Measurements from ENCODE around the gene RBM33. TPM values are rescaled to one million over a fixed set of nuclear protein-coding genes. Genes with fewer than 3 reads are reported as not detected.

Gene RBM33
- total RNA-seq, 1 donor from 2014 or later: 73.2 TPM

DNA sequence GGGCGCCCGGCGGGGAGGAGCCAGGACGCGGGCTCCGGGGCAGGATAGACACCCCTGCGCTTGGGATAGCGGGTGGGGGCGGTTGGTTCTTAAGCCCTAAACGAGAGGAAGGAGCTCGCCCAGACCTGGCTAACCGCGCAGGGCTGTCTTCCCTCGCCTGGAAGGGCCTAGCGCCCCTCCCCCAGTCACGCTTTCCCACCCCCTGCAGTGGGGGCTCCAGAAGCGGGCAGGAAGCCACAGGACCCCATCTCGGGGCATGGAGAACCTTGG, 161.3 kb downstream of the RBM33 start:
- no peak for DNase-seq (ENCODE audit: low read depth, low spot score)
- Mint-ChIP-seq H3K4me3 (no peak overlapping the region), H3K27me3 (ENCODE audit: low read depth) (peaks cover 86% of the 10 kb centered on the region), H3K9me3 (no peaks in the 10 kb centered on the region), H3K27ac (ENCODE audit: unreplicated experiment) (no peak overlapping the region), H3K36me3 (ENCODE audit: low read depth) (no peaks in the 10 kb centered on the region), H3K4me1 (peaks cover 37% of the 10 kb centered on the region)
- TF ChIP-seq, protein P1, sequence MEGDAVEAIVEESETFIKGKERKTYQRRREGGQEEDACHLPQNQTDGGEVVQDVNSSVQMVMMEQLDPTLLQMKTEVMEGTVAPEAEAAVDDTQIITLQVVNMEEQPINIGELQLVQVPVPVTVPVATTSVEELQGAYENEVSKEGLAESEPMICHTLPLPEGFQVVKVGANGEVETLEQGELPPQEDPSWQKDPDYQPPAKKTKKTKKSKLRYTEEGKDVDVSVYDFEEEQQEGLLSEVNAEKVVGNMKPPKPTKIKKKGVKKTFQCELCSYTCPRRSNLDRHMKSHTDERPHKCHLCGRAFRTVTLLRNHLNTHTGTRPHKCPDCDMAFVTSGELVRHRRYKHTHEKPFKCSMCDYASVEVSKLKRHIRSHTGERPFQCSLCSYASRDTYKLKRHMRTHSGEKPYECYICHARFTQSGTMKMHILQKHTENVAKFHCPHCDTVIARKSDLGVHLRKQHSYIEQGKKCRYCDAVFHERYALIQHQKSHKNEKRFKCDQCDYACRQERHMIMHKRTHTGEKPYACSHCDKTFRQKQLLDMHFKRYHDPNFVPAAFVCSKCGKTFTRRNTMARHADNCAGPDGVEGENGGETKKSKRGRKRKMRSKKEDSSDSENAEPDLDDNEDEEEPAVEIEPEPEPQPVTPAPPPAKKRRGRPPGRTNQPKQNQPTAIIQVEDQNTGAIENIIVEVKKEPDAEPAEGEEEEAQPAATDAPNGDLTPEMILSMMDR (conservative IDR thresholded peaks at IDR 0.05): no peak

DNA sequence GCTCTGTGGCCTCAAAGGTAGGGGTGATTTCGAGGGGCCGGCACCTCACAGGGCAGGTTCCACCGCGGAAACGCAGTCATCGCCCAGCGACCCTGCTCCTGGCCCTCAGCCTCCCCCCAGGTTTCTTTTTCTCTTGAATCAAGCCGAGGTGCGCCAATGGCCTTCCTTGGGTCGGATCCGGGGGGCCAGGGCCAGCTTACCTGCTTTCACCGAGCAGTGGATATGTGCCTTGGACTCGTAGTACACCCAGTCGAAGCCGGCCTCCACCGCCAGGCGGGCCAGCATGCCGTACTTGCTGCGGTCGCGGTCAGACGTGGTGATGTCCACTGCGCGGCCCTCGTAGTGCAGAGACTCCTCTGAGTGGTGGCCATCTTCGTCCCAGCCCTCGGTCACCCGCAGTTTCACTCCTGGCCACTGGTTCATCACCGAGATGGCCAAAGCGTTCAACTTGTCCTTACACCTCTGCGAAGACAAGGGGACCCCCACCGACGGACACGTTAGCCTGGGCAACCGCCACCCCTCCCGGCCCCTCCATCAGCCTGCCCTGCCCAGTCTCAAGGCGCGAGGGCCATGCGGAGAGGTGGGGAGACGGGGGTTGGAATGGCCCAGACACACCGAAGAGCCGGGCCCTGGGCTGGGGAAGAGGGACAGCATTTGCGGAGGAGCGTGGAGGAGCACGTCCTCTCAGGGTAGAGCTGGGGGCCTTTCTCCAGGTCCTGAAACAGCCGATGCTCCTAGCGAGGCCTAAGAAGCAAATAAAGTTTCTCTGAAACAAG, 161.8 kb downstream of the RBM33 start:
- H3K9me3 Mint-ChIP-seq: no peaks in the 10 kb centered on the region
- peaks cover 86% of the 10 kb centered on the region for H3K27me3 Mint-ChIP-seq (ENCODE audit: low read depth)
- no peak for DNase-seq (ENCODE audit: low read depth, low spot score)
- peak overlapping the region; percentile 68 for H3K4me3 Mint-ChIP-seq
- peaks cover 40% of the 10 kb centered on the region for H3K4me1 Mint-ChIP-seq
- H3K36me3 Mint-ChIP-seq (ENCODE audit: low read depth): no peaks in the 10 kb centered on the region
- TF ChIP-seq, protein P1 (conservative IDR thresholded peaks at IDR 0.05): peak; percentile 17
- H3K27ac Mint-ChIP-seq (ENCODE audit: unreplicated experiment): no peak overlapping the region

DNA sequence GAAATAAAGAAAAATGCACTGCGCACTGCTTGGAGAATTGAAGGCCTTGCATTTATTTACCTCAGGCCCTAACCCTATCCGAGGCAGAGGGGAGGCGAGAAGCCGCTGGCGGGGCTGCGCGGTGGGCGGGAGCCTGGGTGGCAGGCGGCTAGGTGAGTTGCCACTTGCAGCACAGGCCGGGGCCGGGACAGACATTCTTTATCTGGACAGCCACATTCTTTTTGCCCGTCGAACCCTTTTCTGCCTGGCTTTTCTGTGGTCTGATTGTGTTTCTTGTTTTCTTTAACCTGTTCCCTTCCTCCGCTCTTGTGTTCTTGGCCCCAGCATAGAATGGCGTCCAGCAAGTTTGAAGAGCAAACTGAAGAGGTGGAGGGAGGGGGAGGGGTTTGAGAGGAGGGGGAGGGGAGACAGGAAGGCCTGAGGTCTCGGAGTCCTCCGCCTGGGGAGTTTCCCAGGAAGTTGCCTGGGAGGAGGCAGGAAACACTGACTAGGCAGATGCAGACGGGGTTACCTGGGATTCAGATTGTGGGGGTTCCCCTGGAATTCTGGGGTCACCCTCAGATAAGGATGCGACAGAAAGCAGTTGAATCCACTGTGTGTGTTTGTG, 162.7 kb downstream of the RBM33 start:
- Mint-ChIP-seq H3K4me1 (peaks cover 47% of the 10 kb centered on the region), H3K27ac (ENCODE audit: unreplicated experiment) (no peak overlapping the region), H3K9me3 (no peaks in the 10 kb centered on the region), H3K4me3 (peak overlapping the region; percentile 67), H3K27me3 (ENCODE audit: low read depth) (peaks cover 87% of the 10 kb centered on the region), H3K36me3 (ENCODE audit: low read depth) (no peaks in the 10 kb centered on the region)
- no peak for DNase-seq (ENCODE audit: low read depth, low spot score)
- TF ChIP-seq, protein P1 (conservative IDR thresholded peaks at IDR 0.05): no peak

DNA sequence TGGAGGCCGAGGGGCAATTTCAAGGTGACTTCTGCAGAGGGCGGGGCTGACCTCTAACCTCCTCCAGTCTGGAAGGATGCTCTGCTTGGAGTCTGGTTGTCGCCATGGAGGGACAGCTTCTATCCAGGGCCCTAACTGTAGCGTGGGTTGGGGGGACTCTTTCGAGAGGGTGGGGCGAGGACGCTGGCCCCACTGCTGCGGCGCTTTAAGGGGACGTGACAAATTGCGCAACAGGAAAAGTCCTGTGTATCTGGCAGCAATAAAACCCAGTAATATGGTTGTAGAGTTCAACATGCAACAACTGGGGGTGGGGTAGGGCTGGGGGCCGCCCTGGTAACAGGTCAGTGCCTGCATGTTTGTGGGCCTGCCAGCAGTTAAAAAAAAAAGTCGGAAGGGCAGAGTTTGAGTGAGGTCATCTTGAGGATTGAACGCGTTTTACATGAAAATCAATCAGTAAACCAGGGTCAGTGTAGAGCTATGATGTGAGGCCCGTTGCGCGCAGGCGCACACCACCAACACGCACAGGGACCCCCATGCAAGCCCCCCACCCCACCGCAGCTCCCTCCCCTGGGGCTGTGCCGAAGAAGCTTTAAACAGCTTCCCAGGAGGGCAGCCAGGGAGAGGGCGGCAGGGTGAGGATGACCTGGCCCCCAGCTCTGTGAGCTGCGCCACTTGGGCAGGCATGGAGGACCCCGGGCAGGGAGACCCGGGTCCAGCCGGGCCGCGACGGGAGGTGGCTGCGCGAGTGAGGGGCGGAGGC, 163.5 kb downstream of the RBM33 start:
- no peak for DNase-seq (ENCODE audit: low read depth, low spot score)
- peaks cover 90% of the 10 kb centered on the region for H3K27me3 Mint-ChIP-seq (ENCODE audit: low read depth)
- H3K4me1 Mint-ChIP-seq: peaks cover 44% of the 10 kb centered on the region
- no peaks in the 10 kb centered on the region for H3K9me3 Mint-ChIP-seq
- H3K4me3 Mint-ChIP-seq: peak overlapping the region; percentile 67
- H3K36me3 Mint-ChIP-seq (ENCODE audit: low read depth): no peaks in the 10 kb centered on the region
- TF ChIP-seq, protein P1 (conservative IDR thresholded peaks at IDR 0.05): no peak
- H3K27ac Mint-ChIP-seq (ENCODE audit: unreplicated experiment): no peak overlapping the region

DNA sequence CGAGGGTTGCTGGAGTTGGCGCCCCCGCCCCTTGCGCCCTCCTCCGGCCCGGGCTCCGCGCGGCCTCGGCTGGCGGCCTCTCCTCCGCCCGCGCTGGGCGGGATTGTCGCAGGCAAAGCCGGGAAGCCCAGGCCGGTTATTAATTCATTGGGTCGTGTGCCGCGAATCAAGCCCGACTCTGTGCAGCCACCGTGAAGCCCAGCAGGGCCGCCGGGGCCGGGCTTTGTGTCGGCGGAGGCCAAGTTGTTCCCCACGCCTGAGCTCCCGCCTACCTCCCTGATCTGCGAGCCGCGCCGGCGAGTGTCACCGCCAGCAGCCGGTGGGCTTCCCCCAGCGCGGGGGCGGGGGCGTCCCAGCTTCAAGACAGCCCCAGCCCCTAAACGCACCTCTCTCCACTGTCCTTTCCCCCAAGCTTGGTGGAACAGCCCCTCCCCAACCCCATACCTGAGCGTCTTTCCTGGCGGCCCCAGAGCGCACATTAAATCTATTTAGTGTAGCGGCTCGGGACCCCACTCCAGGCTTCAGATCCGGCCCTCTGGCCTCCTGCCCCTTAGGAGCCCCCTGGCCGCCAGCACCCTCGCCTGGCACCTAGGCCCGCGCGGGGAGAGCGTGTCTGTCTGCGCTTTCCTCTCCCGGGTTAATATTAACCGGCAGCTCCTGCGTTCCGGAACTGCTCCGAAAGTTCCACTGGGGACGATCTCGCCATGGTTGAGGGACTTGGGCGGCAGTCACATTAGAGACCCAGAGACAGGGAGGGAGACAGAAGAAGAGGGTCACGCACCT, 164.3 kb downstream of the RBM33 start:
- Mint-ChIP-seq H3K4me1 (peaks cover 40% of the 10 kb centered on the region), H3K36me3 (ENCODE audit: low read depth) (no peaks in the 10 kb centered on the region), H3K4me3 (peak overlapping the region; percentile 81), H3K9me3 (no peaks in the 10 kb centered on the region), H3K27ac (ENCODE audit: unreplicated experiment) (no peak overlapping the region), H3K27me3 (ENCODE audit: low read depth) (peaks cover 92% of the 10 kb centered on the region)
- TF ChIP-seq, protein P1 (conservative IDR thresholded peaks at IDR 0.05): no peak
- peak; percentile 45 for DNase-seq (ENCODE audit: low read depth, low spot score)

All from neural crest cell (in vitro differentiated cells).